Calu3 (cell line): ENCODE data around the gene PHOX2A. TPM values are rescaled to one million over a fixed set of nuclear protein-coding genes. Genes with fewer than 3 reads are reported as not detected.

Experiments used
- BruUV-seq: library from RNA; stranded (reverse); fragments of 400-500 nt; replicated peaks from 2 replicates; lab custom pipeline; 2021; lab: Mats Ljungman, UMichigan
- CTCF ChIA-PET: fragments of 300-600 bp; sonication (Branson Sonifier 250); formaldehyde crosslinking; loops from one replicate; lab custom pipeline; 2022; ENCODE audit warnings: antibody characterized with exemption; lab: Charles Lee
- DNase-seq: peaks from one replicate; pipeline ENCODE4 v3.0.0; 2022
- H3K27ac Mint-ChIP-seq: one replicate; pipeline ENCODE4 v1.8.0; 2022; ENCODE audit warnings: mixed read lengths; ENCODE audit not compliant: unreplicated experiment
- H3K27me3 Mint-ChIP-seq: one replicate; pipeline ENCODE4 v1.8.0; 2022; ENCODE audit warnings: mixed read lengths; ENCODE audit not compliant: unreplicated experiment
- H3K36me3 Mint-ChIP-seq: one replicate; pipeline ENCODE4 v1.8.0; 2022; ENCODE audit warnings: mild to moderate bottlenecking, moderate library complexity, mixed read lengths; ENCODE audit not compliant: insufficient read depth, unreplicated experiment
- H3K4me1 Mint-ChIP-seq: one replicate; pipeline ENCODE4 v1.8.0; 2022; ENCODE audit warnings: mild to moderate bottlenecking, low read depth, mixed read lengths; ENCODE audit not compliant: unreplicated experiment
- H3K4me3 Mint-ChIP-seq: one replicate; pipeline ENCODE4 v1.8.0; 2022; ENCODE audit warnings: mild to moderate bottlenecking, low read depth, moderate library complexity, mixed read lengths; ENCODE audit not compliant: unreplicated experiment
- H3K9me3 Mint-ChIP-seq: one replicate; pipeline ENCODE4 v1.8.0; 2022; ENCODE audit warnings: low read depth, mixed read lengths; ENCODE audit not compliant: unreplicated experiment
- intact Hi-C: fragments of 100-400 bp; cut with micrococcal nuclease; formaldehyde crosslinking; loops from one replicate; pipeline ENCODE4 v1.10.0; 2022; ENCODE audit not compliant: unreplicated experiment
- total RNA-seq: library from RNA; stranded (reverse); gene quantifications from 2 replicates; pipeline ENCODE4 v1.2.3, GENCODE V29; 2022
- TF ChIP-seq, protein P1 (sequence below): fragments of 200-600 bp; IDR thresholded peaks from one replicate; pipeline ENCODE4 v1.8.0; 2022; ENCODE audit warnings: antibody characterized with exemption; ENCODE audit not compliant: unreplicated experiment

PHOX2A gene
- total RNA-seq, 1 experiment from 2014 or later, result not detected

DNA sequence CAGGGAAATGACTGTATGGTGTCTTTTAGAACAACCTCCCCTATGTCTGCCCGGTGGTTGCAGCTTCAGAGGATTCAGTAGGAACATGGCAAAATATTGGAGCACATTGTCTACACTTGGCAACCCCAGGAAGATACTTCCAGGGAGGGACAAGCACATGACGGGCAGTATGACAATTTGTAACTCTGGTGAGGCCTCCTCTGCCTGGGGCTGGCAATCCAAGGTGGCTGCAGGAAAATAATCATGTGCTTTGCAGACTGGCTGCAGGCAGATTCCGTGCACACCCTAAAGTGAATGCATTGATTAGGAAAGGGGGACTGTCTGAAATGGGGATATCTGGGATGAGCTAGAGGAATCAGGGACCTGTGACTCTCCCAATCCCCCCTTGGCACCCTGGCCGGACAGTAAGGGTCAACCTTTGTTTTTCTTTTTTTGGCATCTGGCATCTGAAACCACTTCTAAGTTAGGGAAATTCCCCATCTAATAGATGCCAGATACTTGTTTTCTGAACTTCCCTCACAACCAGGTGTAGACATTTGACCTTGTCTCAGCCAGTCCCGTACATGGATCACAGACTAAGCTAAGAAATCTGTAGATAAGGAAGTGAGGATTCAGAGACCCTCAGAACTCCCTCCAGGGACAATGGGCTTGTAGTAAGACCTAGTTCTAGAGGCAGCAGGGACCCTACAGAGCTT, 10.5 kb upstream of the PHOX2A start:
- H3K4me1 Mint-ChIP-seq, result no peaks in the 10 kb centered on the region
- CTCF ChIA-PET, result no interaction called here
- TF ChIP-seq, protein P1, sequence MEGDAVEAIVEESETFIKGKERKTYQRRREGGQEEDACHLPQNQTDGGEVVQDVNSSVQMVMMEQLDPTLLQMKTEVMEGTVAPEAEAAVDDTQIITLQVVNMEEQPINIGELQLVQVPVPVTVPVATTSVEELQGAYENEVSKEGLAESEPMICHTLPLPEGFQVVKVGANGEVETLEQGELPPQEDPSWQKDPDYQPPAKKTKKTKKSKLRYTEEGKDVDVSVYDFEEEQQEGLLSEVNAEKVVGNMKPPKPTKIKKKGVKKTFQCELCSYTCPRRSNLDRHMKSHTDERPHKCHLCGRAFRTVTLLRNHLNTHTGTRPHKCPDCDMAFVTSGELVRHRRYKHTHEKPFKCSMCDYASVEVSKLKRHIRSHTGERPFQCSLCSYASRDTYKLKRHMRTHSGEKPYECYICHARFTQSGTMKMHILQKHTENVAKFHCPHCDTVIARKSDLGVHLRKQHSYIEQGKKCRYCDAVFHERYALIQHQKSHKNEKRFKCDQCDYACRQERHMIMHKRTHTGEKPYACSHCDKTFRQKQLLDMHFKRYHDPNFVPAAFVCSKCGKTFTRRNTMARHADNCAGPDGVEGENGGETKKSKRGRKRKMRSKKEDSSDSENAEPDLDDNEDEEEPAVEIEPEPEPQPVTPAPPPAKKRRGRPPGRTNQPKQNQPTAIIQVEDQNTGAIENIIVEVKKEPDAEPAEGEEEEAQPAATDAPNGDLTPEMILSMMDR, result no peak
- no peaks in the 10 kb centered on the region for H3K36me3 Mint-ChIP-seq
- no peaks in the 10 kb centered on the region for H3K9me3 Mint-ChIP-seq
- H3K4me3 Mint-ChIP-seq, result no peak overlapping the region
- H3K27me3 Mint-ChIP-seq, result peaks cover 55% of the 10 kb centered on the region
- intact Hi-C loops, result no loop called here
- no TSS peak for BruUV-seq
- no peak overlapping the region for H3K27ac Mint-ChIP-seq
- DNase-seq, result no peak

DNA sequence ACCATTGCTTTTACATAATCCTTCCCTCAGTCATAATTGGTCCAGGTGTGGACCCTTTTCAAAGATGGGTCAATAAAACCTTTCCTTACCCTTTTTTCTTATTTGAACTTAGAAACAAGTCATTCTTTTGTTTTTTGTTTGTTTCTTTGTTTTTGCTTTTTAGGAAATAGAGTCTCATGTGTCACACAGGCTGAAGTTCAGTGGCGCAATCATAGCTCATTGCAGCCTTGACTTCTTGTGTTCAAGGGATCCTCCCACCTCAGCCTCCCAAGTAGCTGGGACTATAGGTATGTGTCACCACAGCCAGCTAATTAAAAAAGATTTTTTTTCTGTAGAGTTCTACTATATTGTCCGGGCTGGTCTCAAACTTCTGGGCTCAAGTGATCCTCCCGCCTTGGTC, 9.4 kb upstream of the PHOX2A start:
- no peak overlapping the region for H3K27ac Mint-ChIP-seq
- peaks cover 56% of the 10 kb centered on the region for H3K27me3 Mint-ChIP-seq
- intact Hi-C loops, result no loop called here
- H3K4me1 Mint-ChIP-seq, result no peaks in the 10 kb centered on the region
- H3K36me3 Mint-ChIP-seq, result no peaks in the 10 kb centered on the region
- DNase-seq, result no peak
- no peak overlapping the region for H3K4me3 Mint-ChIP-seq
- BruUV-seq, result no TSS peak
- CTCF ChIA-PET, result no interaction called here
- TF ChIP-seq, protein P1, result no peak
- no peaks in the 10 kb centered on the region for H3K9me3 Mint-ChIP-seq

DNA sequence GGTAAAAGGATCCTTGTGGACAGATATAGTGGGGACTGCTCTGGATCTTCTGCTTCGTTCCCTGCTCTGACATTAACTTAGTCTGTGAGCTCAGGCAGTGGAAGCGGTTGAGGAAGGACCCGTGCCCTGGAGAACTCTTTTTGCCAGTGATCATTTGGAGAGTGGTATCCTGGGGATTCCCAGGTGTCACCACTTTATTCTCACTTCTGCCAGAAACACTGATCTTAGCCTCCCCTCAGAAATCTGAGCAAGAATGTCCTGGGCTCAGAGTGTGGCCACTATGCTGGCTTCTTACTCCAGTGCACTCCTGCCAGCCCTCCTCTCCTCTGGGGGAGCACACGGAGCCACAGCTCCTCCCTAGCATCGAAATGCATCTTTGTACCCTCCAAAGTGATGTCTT, 7.6 kb upstream of the PHOX2A start:
- CTCF ChIA-PET, result no interaction called here
- peaks cover 56% of the 10 kb centered on the region for H3K27me3 Mint-ChIP-seq
- no peak overlapping the region for H3K27ac Mint-ChIP-seq
- H3K4me1 Mint-ChIP-seq, result no peaks in the 10 kb centered on the region
- TF ChIP-seq, protein P1, result no peak
- no peak for DNase-seq
- intact Hi-C loops, result no loop called here
- H3K36me3 Mint-ChIP-seq, result no peaks in the 10 kb centered on the region
- BruUV-seq, result no TSS peak
- no peak overlapping the region for H3K4me3 Mint-ChIP-seq
- no peaks in the 10 kb centered on the region for H3K9me3 Mint-ChIP-seq

DNA sequence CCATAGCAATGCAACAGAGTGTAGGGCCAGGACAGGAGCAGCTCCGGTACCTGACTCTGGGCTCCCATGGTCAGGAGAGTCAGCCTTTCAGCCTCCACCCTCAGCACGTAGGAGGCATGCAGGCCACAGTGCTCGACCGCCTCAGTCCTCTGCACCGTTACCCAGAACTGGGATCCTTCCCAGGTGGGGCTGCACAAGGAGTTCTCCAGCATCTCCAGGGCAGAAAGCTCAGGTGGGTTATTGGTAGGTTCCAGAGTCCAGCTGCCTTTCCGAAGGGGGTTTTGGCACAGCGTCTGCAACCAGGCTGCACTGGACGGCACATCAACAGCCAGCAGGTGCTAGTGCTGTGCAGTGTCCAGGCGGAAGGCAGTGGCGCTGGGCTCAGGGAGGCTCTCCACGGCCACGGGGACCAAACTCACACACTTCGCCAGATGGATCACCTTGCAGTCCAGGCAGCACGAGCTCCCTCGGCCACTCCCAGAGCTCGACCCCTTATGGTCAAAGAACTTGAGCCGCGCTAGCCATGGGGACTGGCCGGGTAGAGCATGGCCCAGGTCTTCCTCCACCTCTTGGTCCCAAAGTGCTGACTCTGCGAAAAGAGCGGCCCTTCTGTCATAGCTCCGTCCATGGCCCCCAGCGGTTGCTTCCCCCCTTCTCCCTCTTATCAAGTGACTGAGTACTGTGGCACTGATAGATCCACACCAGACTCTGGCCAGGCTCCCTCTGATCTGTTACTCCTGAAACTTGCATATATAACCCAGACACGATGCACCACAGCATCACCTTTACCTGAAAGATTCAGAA, 6.9 kb upstream of the PHOX2A start:
- Mint-ChIP-seq H3K27ac (no peak overlapping the region), H3K4me3 (no peak overlapping the region), H3K4me1 (no peaks in the 10 kb centered on the region), H3K36me3 (no peaks in the 10 kb centered on the region), H3K27me3 (peaks cover 51% of the 10 kb centered on the region), H3K9me3 (no peaks in the 10 kb centered on the region)
- TF ChIP-seq, protein P1, result no peak
- BruUV-seq, result no TSS peak
- no peak for DNase-seq
- intact Hi-C loops, result no loop called here
- CTCF ChIA-PET, result interaction anchor here (0.6 kb wide), 1 partner anchor 69 kb away, joined by 3 read pairs; no protein-coding TSS in a partner anchor
